Activated CD8-positive, alpha-beta memory T cell treated with anti-CD3 and anti-CD28 coated beads for 4 hours (primary cell): Measurements from ENCODE around the gene SNAP25.

ENCODE experiments used
- DNase-seq, 2 donors: peaks; one replicate each; pipeline ENCODE4 v3.0.0-alpha.2; 2020; ENCODE audit warnings: low read depth in 2 of 2

SNAP25 gene

GRCh38 chr20:10216146-10216791, 2.4 kb upstream of the SNAP25 start:
- DNase-seq = no peak

GRCh38 chr20:10217721-10218410, 764 bp upstream of the SNAP25 start:
- DNase-seq = no peak

- DNase-seq = peak; percentile 13 to 16
Observed at GRCh38 chr20:10219452-10219791, 792 bp downstream of the SNAP25 start.

- DNase-seq = no peak
Observed at GRCh38 chr20:10219993-10220750, 1.5 kb downstream of the SNAP25 start.

GRCh38 chr20:10221021-10221420, 2.4 kb downstream of the SNAP25 start:
- no peak for DNase-seq

- no peak for DNase-seq
Observed at GRCh38 chr20:10225439-10226060, 6.9 kb downstream of the SNAP25 start.

- no peak for DNase-seq
Observed at GRCh38 chr20:10228330-10228729, 9.7 kb downstream of the SNAP25 start.

GRCh38 chr20:10231290-10231689, 12.7 kb downstream of the SNAP25 start:
- no peak for DNase-seq

- no peak for DNase-seq
Observed at GRCh38 chr20:10236540-10237533, 18.2 kb downstream of the SNAP25 start.

GRCh38 chr20:10239954-10240353, 21.3 kb downstream of the SNAP25 start:
- DNase-seq = no peak

GRCh38 chr20:10240655-10241054, 22.0 kb downstream of the SNAP25 start:
- no peak for DNase-seq

- no peak for DNase-seq
Observed at GRCh38 chr20:10242166-10242565, 23.5 kb downstream of the SNAP25 start.

- no peak for DNase-seq
Observed at GRCh38 chr20:10247440-10247839, 28.8 kb downstream of the SNAP25 start.

GRCh38 chr20:10249048-10249770, 30.6 kb downstream of the SNAP25 start:
- DNase-seq = no peak

- DNase-seq = no peak
Observed at GRCh38 chr20:10249822-10250221, 31.2 kb downstream of the SNAP25 start.

- DNase-seq = no peak
Observed at GRCh38 chr20:10250902-10251301, 32.3 kb downstream of the SNAP25 start.

GRCh38 chr20:10253780-10254179, 35.1 kb downstream of the SNAP25 start:
- no peak for DNase-seq

GRCh38 chr20:10255846-10256245, 37.2 kb downstream of the SNAP25 start:
- DNase-seq = no peak

GRCh38 chr20:10259166-10259565, 40.5 kb downstream of the SNAP25 start:
- DNase-seq = no peak

- no peak for DNase-seq
Observed at GRCh38 chr20:10260316-10260715, 41.7 kb downstream of the SNAP25 start.

GRCh38 chr20:10261702-10262101, 43.1 kb downstream of the SNAP25 start:
- no peak for DNase-seq
